Type B pancreatic cell (in vitro differentiated cells): Measurements from ENCODE around the gene PSPN. TPM values are rescaled to one million over a fixed set of nuclear protein-coding genes. Genes with fewer than 3 reads are reported as not detected.
"Not testable (repeated sequence)": the region's sequence is repeated elsewhere in the genome, so short reads cannot be mapped to it uniquely, and the experiment has no call there.

Source experiments
- DNase-seq: peaks from one replicate; pipeline ENCODE4 v3.0.0; 2021; ENCODE audit warnings: mixed read lengths; ENCODE audit not compliant: unreplicated experiment; ENCODE audit errors: extremely low spot score
- H3K27ac Mint-ChIP-seq: 2 replicates; pipeline ENCODE4 v1.8.0; 2021; ENCODE audit warnings: mild to moderate bottlenecking, mixed read lengths
- H3K27me3 Mint-ChIP-seq: 2 replicates; pipeline ENCODE4 v1.8.0; 2021; ENCODE audit warnings: mixed read lengths
- H3K36me3 Mint-ChIP-seq: 2 replicates; pipeline ENCODE4 v1.8.0; 2021; ENCODE audit warnings: mixed read lengths
- H3K4me1 Mint-ChIP-seq: one replicate; pipeline ENCODE4 v1.8.0; 2021; ENCODE audit warnings: mixed read lengths; ENCODE audit not compliant: unreplicated experiment
- H3K4me3 Mint-ChIP-seq: 2 replicates; pipeline ENCODE4 v1.8.0; 2021; ENCODE audit warnings: mild to moderate bottlenecking, mixed read lengths
- H3K9me3 Mint-ChIP-seq: 2 replicates; pipeline ENCODE4 v1.8.0; 2021; ENCODE audit warnings: mixed read lengths
- total RNA-seq: library from RNA; stranded (reverse); gene quantifications from 2 replicates; pipeline ENCODE4 v1.2.1, GENCODE V29; 2021; ENCODE audit warnings: low replicate concordance
- TF ChIP-seq, protein P1 (sequence below): fragments of 200-600 bp; sonication (generic); conservative IDR thresholded peaks from 2 replicates; pipeline ENCODE4 v1.5.0; 2021; ENCODE audit warnings: antibody characterized with exemption, mild to moderate bottlenecking

PSPN gene
- total RNA-seq, 1 donor from 2014 or later = 4.8 TPM

DNA sequence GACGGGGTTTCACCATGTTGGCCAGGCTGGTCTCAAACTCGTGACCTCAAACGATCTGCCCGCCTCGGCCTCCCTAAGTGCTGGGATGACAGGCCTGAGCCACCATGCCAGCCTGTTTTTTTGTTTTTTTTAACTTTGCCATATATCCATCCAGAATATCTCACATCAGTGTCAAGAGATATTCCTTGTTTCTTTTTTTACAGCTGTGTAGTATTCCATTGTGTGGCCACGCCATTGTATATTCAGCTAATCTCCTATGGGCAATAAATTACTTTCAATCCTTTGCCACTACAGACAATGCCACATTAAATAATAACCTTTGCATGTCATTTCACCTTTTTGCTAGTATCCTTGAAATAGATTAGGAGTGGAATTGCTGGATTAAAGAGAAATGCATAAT lies 33.6 kb upstream of the PSPN start:
- H3K4me3 Mint-ChIP-seq = no peak overlapping the region
- peaks cover 3% of the 10 kb centered on the region for H3K4me1 Mint-ChIP-seq
- H3K9me3 Mint-ChIP-seq = no peaks in the 10 kb centered on the region
- H3K36me3 Mint-ChIP-seq = peaks cover 5% of the 10 kb centered on the region
- no peak for DNase-seq
- H3K27ac Mint-ChIP-seq = no peak overlapping the region
- no peaks in the 10 kb centered on the region for H3K27me3 Mint-ChIP-seq
- TF ChIP-seq, protein P1, sequence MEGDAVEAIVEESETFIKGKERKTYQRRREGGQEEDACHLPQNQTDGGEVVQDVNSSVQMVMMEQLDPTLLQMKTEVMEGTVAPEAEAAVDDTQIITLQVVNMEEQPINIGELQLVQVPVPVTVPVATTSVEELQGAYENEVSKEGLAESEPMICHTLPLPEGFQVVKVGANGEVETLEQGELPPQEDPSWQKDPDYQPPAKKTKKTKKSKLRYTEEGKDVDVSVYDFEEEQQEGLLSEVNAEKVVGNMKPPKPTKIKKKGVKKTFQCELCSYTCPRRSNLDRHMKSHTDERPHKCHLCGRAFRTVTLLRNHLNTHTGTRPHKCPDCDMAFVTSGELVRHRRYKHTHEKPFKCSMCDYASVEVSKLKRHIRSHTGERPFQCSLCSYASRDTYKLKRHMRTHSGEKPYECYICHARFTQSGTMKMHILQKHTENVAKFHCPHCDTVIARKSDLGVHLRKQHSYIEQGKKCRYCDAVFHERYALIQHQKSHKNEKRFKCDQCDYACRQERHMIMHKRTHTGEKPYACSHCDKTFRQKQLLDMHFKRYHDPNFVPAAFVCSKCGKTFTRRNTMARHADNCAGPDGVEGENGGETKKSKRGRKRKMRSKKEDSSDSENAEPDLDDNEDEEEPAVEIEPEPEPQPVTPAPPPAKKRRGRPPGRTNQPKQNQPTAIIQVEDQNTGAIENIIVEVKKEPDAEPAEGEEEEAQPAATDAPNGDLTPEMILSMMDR = no peak

- no peak for DNase-seq
- no peaks in the 10 kb centered on the region for H3K27me3 Mint-ChIP-seq
- H3K4me3 Mint-ChIP-seq = no peak overlapping the region
- no peaks in the 10 kb centered on the region for H3K36me3 Mint-ChIP-seq
- no peaks in the 10 kb centered on the region for H3K9me3 Mint-ChIP-seq
- H3K4me1 Mint-ChIP-seq = no peaks in the 10 kb centered on the region
- TF ChIP-seq, protein P1 = no peak
- H3K27ac Mint-ChIP-seq = no peak overlapping the region
Measured at GRCh38 chr19:6406401-6406800, 30.7 kb upstream of the PSPN start.

- H3K27me3 Mint-ChIP-seq = no peaks in the 10 kb centered on the region
- H3K36me3 Mint-ChIP-seq = no peaks in the 10 kb centered on the region
- no peak for DNase-seq
- H3K9me3 Mint-ChIP-seq = no peaks in the 10 kb centered on the region
- H3K4me3 Mint-ChIP-seq = no peak overlapping the region
- H3K4me1 Mint-ChIP-seq = no peaks in the 10 kb centered on the region
- TF ChIP-seq, protein P1 = no peak
- H3K27ac Mint-ChIP-seq = peak overlapping the region; percentile 48
Measured at GRCh38 chr19:6402837-6403608, 27.3 kb upstream of the PSPN start.

GRCh38 chr19:6402058-6402457 lies 26.3 kb upstream of the PSPN start:
- H3K27ac Mint-ChIP-seq = no peak overlapping the region
- H3K36me3 Mint-ChIP-seq = no peaks in the 10 kb centered on the region
- TF ChIP-seq, protein P1 = no peak

DNA sequence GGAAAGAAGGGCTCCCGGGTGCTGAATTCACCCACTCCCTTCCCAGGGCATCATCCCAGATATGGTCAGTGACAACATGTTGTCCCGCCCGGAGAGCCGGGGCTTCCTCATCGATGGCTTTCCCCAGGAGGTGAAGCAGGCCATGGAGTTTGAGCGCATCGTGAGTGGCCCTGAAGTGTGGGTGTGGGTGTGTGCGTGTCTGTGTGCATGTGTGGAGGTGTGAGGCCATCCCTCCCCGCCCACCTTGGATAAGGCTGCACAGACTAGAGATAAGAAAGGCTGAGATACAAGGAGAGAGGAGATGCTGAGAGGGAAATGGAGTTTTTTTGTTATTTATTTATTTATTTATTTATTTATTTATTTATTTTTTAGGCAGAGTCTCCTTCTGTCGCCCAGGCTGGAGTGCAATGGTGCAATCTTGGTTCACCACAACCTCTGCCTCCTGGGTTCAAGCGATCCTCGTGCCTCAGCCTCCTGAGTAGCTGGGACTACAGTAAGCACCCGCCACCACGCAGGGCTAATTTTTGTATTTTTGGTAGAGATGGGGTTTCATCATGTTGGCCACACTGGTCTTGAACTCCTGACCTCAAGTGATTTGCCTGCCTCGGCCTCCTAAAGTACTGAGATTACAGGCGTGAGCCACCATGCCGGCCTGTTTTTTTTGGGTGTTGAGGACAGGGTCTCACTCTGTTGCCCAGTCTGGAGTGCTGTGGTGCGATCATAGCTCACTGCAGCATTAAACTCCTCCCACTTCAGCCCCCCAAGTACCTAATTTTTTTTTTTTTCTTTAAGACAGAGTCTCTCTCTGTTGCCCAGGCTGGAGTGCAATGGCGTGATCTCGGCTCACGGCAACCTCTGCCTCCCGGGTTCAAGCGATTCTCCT lies 24.6 kb upstream of the PSPN start:
- H3K4me1 Mint-ChIP-seq, H3K27ac Mint-ChIP-seq, H3K27me3 Mint-ChIP-seq, DNase-seq, H3K4me3 Mint-ChIP-seq, H3K9me3 Mint-ChIP-seq, H3K36me3 Mint-ChIP-seq: not testable (repeated sequence)

More at GRCh38 chr19:6402058-6402457, 26.3 kb upstream of the PSPN start:
- Mint-ChIP-seq H3K27me3 (no peaks in the 10 kb centered on the region), H3K4me1 (no peaks in the 10 kb centered on the region), H3K9me3 (no peaks in the 10 kb centered on the region), H3K4me3 (no peak overlapping the region)
- DNase-seq = no peak

DNA sequence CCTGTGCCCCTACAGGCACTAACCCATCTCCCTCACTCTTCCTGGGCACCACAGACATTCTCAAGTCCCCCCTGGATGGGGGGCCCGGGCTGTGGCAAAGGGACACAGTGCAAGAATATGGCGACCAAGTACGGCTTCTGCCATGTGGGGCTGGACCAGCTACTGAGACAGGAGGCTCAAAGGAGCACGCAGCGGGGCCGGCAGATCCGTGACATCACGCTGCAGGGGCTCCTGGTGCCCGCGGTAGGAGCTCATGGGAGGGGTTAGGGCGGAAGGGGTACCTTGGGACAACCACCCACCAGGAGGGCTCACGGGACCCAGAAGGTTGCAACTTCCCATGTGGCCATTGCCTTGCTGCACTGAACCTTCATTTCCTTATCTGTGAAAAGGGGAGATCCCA lies 20.6 kb upstream of the PSPN start:
- no peaks in the 10 kb centered on the region for H3K9me3 Mint-ChIP-seq
- no peak overlapping the region for H3K4me3 Mint-ChIP-seq
- TF ChIP-seq, protein P1 = no peak
- no peak for DNase-seq
- H3K27me3 Mint-ChIP-seq = no peaks in the 10 kb centered on the region
- peaks cover 3% of the 10 kb centered on the region for H3K36me3 Mint-ChIP-seq
- no peak overlapping the region for H3K27ac Mint-ChIP-seq
- H3K4me1 Mint-ChIP-seq = peaks cover 17% of the 10 kb centered on the region
